ENCODE results near the gene CHL1.

The CHL1 gene

GRCh38 chr3:394775-395174 lies 198.2 kb downstream of the CHL1 start:
- DNase-seq: no peak

- no peak for DNase-seq
Measured at GRCh38 chr3:396293-396692, 199.7 kb downstream of the CHL1 start.

- no peak for DNase-seq
Measured at GRCh38 chr3:399647-400046, 203.1 kb downstream of the CHL1 start.

- peak in 1 of 51 donors; percentile 46 for DNase-seq
Measured at GRCh38 chr3:403826-404225, 207.3 kb downstream of the CHL1 start.

GRCh38 chr3:409011-409410 lies 212.4 kb downstream of the CHL1 start:
- DNase-seq: no peak

GRCh38 chr3:411226-411625 lies 214.7 kb downstream of the CHL1 start:
- DNase-seq: no peak

GRCh38 chr3:414063-414462 lies 217.5 kb downstream of the CHL1 start:
- DNase-seq: no peak

- DNase-seq: no peak
Measured at GRCh38 chr3:418239-418929, 221.8 kb downstream of the CHL1 start.

GRCh38 chr3:420584-420983 lies 224.0 kb downstream of the CHL1 start:
- DNase-seq: no peak

- DNase-seq: peak in 22 of 51 donors; percentile 2 to 47 (median 13)
Measured at GRCh38 chr3:425079-425478, 228.5 kb downstream of the CHL1 start.

- DNase-seq: no peak
Measured at GRCh38 chr3:426072-426471, 229.5 kb downstream of the CHL1 start.

GRCh38 chr3:427128-427527 lies 230.6 kb downstream of the CHL1 start:
- DNase-seq: no peak

GRCh38 chr3:430186-430585 lies 233.6 kb downstream of the CHL1 start:
- no peak for DNase-seq

GRCh38 chr3:435161-435560 lies 238.6 kb downstream of the CHL1 start:
- no peak for DNase-seq

GRCh38 chr3:436053-436452 lies 239.5 kb downstream of the CHL1 start:
- DNase-seq: no peak

GRCh38 chr3:440826-441225 lies 244.3 kb downstream of the CHL1 start:
- DNase-seq: no peak

- no peak for DNase-seq
Measured at GRCh38 chr3:445960-446359, 249.4 kb downstream of the CHL1 start.

GRCh38 chr3:447671-448070 lies 251.1 kb downstream of the CHL1 start:
- no peak for DNase-seq

GRCh38 chr3:449711-450110 lies 253.1 kb downstream of the CHL1 start:
- DNase-seq: no peak

GRCh38 chr3:452221-452620 lies 255.7 kb downstream of the CHL1 start:
- DNase-seq: no peak

GRCh38 chr3:453106-453505 lies 256.5 kb downstream of the CHL1 start:
- DNase-seq: no peak

GRCh38 chr3:454986-455385 lies 258.4 kb downstream of the CHL1 start:
- no peak for DNase-seq

- no peak for DNase-seq
Measured at GRCh38 chr3:458124-458523, 261.6 kb downstream of the CHL1 start.

Data from hypothalamus (tissue), 51 donors.